GM12874 (cell line): ENCODE results near the gene EFS.

Experiments used
- TF ChIP-seq, protein P1 (sequence below): IDR thresholded peaks from 2 replicates; pipeline ENCODE4 v1.5.1; 2011; ENCODE audit warnings: low read depth, mild to moderate bottlenecking, control low read depth, low read length, moderate library complexity; ENCODE audit not compliant: insufficient read depth

EFS gene

DNA sequence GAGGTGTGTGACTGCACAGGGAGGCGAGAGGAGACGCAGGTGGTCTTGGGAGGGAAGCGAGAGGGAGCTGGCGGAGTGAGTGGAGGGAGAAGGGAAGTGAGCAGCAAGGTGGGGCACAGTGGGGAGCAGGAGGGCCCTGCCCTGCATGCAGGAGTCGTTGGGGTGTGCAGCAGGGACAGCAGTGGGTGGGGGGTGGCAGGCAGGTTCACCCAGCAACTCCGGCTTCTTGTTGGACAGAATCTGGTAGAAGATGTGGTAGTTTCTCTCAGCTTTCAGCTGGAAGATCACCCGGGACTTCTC is 38.1 kb upstream of the EFS start:
- TF ChIP-seq, protein P1, sequence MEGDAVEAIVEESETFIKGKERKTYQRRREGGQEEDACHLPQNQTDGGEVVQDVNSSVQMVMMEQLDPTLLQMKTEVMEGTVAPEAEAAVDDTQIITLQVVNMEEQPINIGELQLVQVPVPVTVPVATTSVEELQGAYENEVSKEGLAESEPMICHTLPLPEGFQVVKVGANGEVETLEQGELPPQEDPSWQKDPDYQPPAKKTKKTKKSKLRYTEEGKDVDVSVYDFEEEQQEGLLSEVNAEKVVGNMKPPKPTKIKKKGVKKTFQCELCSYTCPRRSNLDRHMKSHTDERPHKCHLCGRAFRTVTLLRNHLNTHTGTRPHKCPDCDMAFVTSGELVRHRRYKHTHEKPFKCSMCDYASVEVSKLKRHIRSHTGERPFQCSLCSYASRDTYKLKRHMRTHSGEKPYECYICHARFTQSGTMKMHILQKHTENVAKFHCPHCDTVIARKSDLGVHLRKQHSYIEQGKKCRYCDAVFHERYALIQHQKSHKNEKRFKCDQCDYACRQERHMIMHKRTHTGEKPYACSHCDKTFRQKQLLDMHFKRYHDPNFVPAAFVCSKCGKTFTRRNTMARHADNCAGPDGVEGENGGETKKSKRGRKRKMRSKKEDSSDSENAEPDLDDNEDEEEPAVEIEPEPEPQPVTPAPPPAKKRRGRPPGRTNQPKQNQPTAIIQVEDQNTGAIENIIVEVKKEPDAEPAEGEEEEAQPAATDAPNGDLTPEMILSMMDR, result no peak

DNA sequence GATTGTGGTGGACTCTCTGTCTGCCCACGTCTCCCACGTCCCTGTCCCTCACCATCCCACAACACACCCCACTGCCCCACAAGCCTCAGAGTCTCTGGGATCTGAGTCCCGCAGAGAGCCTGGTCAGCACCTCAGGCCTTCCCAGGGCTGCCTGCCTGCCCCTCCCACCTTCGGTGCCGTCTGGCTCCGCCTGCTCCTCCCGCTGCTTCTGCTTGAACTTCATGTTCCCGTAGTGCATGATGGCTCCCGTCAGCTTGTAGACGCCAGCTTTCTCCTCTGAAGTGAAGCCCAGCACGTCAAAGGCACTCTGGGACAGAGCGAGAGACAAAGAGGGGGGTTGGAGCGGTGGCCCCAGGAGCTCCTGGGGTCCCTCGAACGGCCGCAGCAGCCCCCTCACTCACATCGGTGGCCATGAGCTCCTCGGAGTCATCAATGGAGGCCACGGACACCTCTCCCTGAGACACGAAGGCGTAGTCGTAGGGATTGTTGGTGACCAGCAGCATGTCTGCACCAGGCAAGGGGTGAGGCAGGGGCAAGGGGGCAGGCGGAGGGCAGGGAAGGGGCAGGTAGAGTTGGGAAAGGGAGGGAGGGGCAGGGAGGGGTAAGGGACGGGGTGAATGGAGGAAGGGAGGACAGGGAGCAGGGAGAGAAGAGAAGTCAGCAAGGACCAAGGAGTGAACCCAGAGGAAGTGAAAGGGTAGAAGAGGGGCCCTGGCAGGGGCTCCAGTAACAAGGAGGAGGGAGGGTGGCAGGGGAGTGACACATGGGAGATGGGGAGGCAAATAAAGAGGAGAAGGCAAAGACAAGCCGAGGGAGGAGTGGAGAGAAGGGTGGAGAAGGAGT is 37.5 kb upstream of the EFS start:
- TF ChIP-seq, protein P1, result no peak

DNA sequence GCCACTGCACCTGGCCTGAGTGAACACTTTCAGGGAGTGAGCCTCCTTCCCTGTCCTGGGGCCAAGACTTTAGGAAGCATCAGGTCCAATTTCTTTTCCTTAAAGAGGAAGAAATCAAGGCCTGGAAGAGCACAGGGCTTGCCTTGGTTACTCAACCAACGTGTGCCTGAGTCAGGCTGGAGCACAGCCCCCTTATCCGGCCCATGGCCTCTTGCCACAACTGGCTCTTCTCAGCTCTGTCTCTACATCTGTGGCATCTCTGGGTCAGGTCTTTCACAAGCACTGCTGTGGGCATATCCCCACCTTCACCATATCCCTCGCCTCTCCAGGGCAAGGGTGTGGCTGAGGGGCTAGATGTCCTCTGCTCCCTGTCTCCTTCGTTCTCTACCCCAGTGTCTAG is 36.3 kb upstream of the EFS start:
- TF ChIP-seq, protein P1, result no peak

DNA sequence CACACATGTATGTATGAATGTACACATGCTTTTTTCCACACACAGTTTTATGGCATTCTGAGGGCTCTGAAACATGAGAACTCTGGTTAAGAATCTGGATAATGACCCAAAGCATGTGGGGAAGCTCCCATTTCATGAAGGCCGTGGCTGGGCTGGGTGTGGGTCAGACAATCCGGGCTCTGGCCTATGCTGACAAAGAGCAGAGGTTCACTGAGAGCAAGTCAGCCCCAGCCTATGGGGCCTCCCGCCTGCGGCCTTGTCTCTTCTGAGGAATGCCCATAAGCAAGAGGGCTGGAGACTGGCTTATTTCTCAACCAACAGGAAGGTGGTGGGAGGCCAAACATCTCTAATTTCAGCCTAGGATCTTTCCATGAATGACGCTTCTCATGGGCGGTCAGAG is 34.6 kb upstream of the EFS start:
- TF ChIP-seq, protein P1, result no peak

DNA sequence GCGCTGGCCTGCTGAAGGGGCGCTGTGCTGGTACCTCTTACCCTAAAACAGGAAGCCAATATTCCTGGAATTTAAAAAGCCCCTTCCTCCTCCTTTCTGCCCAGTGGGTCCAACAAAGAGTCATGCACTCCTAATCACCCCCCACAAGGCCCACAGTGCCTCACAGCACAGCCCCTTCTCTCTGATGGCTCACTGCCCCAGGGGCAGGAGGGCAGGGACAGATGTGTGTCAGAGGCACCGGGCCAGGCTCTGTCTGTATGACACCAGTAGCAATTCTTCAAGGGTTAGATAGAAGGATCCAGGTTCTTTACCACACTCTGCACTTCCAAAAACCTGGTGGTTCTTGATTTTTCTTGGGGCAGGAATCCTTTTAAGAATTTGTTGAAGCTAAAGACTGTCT is 34.2 kb upstream of the EFS start:
- TF ChIP-seq, protein P1, result no peak

DNA sequence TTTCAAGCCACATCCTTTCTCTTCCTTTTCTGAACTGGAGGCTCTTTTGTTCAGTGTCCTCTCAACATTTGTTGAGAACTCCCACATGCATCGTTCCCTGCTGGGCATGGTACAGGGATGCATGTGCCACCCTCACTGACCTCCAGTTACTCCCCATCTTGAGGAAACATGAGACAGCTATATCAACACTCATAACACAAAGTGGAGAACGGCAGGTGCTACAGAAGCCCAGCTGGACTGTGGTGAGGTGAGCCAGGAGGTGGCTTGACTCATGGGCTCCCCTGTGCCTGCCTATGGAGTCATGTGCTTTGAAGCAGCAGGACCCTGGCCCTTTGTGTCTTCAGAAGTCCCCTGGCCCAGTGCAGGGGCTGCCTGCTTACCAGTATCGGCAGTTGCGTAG is 33.4 kb upstream of the EFS start:
- TF ChIP-seq, protein P1, result no peak

DNA sequence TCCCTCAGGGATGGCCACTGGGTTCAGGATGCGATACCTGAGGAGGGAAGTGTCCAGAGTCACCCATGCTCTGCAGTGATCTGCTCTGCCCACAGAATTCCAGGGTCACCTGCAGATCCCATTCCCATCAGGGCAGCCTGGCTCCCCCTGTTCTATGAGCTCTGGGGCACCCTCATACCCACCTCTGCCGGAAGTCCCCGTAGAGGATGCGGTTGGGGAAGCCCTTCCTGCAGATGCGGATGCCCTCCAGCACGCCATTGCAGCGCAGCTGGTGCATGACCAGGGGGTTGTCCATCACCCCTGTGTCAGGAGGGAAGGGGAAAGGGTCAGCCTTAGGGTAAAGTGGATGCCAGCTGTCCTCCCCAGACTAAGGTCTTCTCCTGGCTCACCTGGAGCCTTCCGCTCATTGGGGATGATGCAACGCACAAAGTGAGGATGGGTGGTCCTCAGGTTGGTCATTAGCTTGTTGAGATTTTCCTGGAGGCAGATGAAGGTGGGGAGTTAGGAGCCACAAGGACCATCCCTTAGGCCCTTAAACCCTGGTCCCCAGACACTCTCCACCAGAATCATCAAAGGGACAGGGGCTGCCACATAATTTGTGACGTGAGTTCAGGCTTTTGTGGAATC is 31.9 kb upstream of the EFS start:
- TF ChIP-seq, protein P1, result no peak
